ENCODE measurements around the gene PRKAR1B. TPM values are rescaled to one million over a fixed set of nuclear protein-coding genes. Genes with fewer than 3 reads are reported as not detected.
"Not testable (repeated sequence)": the region's sequence is repeated elsewhere in the genome, so short reads cannot be mapped to it uniquely, and the experiment has no call there.

The PRKAR1B gene
- total RNA-seq, 1 donor from 2014 or later = 16.5 TPM

DNA sequence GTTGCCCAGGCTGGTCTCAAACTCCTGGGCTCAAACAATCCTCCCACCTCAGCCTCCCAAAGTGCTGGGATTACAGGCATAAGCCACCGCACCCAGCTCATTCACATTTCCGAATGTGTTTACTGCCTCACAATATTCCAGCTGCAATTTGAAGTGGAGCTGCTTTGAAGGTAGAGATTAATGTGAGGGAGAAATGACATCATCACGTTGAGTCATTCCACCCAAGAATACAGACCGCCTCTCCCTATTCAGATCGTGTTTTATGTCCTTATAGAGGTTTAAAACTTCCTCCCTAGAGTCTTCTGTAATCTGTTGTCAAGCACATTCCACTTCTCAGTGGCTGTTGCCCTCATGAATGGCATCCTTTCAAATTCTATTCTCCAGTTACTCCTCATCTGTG is 107.0 kb downstream of the PRKAR1B start:
- intact Hi-C loops (cut with micrococcal nuclease) = no loop called here
- DNase-seq (no peak), ATAC-seq (no peak)

- no peak for DNase-seq
- intact Hi-C loops (cut with micrococcal nuclease) = no loop called here
- ATAC-seq = no peak
These were observed 107.7 kb downstream of the PRKAR1B start for GRCh38 chr7:619368-619840.

DNA sequence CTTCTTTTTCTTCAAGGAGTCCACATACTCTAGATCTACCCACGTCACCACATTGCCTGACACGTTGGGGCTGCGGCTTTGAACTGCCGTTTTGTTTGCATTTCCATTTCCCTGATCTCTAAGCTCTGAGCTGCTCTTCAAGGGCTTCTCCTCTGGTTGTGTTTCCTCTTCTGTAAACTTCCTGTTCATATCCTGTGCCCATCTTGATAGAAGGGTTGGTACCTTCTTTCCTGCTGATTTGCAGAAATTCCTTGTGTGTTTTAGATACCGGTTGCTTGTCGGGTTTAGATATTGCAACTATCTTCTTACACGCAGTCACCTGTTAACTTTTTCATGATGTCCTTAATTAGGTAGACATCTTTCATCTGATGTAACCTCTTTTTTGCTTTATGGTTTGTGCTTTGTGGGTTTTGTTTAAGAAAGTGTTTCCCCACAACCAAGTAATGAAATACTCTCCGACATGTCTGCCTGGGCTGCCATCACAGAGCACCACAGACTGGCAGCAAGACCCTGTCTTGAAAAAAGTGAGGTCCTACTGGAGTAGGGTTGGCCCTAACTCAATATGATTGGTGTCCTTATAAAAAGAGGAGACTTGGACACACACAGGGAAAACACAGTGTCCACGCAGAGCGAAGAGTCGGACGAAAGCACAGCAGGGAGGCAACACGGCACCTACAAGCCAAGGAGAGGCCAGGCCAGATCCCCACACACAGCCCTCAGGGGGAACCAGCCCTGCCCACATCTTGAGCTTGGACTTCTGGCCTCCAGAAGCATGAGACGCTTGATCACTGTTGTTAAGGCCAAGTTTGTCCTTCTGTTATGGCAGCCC is 108.3 kb downstream of the PRKAR1B start:
- no peak for DNase-seq
- no peak for ATAC-seq

DNA sequence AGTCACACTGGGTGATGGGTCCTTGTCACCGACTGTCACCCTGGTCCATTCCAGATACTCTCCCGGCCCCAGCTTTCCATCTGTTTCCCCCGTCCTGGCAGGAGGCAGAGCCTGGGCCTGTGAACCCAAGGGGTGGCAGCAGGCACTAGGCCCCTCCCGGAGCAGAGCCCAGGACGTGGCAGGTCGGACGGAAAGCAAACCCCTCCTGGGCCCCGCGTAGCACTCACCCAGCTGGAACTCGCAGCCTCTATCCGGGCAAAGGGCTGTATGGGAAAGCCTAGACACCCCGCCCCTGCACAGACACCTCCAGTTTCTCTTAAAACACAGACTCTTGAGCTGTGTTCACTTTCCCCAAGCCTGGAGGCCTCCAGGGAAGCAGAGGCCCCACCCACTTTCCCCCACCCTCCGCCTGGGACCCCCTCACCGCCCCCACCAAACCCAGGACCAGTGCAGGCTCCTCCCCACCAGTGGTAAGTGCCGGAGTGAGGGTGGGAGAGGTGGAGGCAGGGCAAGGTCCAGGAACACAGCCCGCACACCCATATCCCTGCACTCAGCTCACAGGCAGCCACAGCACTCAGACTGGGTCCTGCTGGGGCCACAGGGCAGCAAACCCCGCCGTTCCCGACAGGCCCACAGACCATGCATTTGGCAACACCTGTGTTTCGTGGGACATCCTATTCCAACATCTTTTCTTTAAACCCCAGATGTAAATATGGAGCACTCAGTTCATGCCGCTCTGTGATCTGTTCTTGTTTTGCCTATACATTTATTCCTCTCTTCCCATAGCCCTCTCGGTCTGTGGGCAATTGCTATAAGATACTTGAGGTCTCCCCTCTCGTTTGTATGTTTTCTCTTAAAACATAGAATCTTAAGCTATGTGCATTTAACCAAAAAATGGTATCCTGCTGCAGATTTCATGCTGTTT is 109.2 kb downstream of the PRKAR1B start:
- ATAC-seq = no peak
- DNase-seq = no peak
- intact Hi-C loops (cut with micrococcal nuclease) = no loop called here

More for the DNA sequence above, 108.3 kb downstream of the PRKAR1B start:
- intact Hi-C loops (cut with micrococcal nuclease) = no loop called here

DNA sequence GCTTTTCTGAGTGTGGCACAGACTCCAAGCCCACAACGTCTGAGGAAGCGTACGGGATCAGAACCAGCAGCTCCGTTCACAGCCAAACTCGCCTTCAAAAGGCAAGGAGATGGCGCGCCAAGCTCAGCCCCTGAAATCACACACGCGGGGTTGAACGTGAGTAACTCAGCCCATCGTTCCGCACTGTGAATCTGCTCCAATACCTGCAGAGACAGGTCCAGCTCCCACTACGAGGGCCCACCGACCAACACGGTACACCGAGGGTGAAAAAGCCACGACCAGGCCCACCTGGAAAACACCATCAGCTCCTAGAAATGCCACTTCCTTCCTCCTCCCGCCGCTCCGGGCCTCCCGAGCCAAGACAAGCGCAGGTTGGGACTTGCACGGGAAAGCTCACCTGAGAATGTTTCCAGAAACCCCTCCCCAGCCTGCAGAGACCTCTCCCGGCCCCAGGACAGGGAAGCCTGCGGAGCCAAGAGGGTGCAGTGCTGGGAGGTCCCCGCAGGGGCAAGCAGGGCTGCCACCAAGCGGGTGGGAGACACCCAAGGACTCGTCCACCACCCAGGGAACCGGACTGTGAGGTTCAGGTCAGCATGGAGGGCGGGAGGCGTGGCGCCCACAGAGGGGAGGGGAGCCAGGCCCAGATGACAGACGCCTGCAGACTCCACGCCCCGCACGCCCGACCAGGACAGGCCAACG is 113.5 kb downstream of the PRKAR1B start:
- intact Hi-C loops (cut with micrococcal nuclease) = no loop called here
- ATAC-seq = no peak
- peak; percentile 25 for DNase-seq

- ATAC-seq; intact Hi-C loops (cut with micrococcal nuclease); DNase-seq: not testable (repeated sequence)
These were observed 115.2 kb downstream of the PRKAR1B start for GRCh38 chr7:611837-612236.

DNA sequence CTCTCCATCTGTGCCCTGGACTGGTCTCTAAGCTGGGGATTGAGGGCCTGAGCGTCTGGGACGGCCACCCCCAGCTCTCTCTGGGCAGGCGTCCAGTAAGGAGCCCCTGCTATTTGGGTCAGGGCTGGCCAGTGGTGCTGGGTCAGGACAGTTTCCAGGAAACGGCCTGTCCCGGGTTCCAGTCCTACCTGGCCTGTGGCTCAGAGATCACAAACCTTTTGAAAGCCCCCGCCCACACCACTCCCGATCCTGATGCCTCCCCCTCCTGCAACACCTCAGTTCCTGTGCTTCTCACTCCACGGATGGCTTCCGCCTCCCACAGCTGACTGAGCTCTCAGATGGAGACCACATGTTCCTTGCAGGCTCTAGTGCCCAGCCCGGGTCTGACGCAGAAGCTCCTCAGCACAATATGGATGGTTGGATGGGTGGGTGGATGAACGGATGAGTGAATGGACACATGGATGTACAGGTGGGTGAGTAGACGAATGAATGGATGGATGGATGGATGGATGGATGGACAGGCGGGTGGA is 115.7 kb downstream of the PRKAR1B start:
- no peak for ATAC-seq
- no peak for DNase-seq
- intact Hi-C loops (cut with micrococcal nuclease) = no loop called here

GRCh38 chr7:610531-611280 is 116.4 kb downstream of the PRKAR1B start:
- ATAC-seq (peak; percentile 89), DNase-seq (peak; percentile 61)
- intact Hi-C loops (cut with micrococcal nuclease) = no loop called here

DNA sequence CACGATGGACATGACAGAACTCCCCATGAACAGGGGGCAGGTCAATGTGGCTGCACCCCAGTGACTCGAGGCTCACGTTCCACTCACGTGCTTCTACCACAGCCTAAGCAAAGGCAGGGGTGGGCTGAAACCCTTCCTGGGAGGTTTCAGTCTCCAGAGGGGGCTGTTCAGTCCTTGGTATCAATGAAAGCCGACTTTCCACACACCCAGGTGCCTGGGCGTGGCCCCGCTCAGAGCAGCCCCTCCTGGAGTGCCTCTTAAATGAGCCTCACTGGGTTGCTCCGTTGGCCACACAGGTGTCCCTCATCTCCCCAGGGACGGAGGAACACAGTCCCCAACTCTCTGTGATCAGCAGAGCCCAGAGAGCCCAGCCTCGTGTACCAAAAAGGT is 116.9 kb downstream of the PRKAR1B start:
- no peak for ATAC-seq
- no peak for DNase-seq
- intact Hi-C loops (cut with micrococcal nuclease) = no loop called here

DNA sequence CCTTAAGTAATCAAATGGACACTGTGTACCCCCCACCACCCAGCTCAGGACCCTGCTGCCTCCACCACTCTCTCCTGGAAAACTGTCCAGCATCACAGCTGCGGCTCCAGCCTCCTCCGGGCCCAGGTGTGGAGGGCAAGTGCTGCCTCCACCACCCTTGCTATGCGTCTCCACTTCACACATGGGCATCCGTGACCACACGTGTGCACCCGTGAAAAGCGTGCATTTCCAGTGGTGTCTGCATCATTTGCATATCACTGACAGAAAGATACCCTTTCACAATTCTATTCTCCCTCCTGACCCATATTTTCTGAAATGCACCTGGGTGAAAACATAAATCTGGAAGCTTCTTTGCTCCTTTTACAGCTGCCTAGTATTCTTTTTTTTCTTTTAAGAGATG is 117.7 kb downstream of the PRKAR1B start:
- DNase-seq = no peak
- intact Hi-C loops (cut with micrococcal nuclease) = no loop called here

GRCh38 chr7:608954-609353 is 118.1 kb downstream of the PRKAR1B start:
- no peak for ATAC-seq
- DNase-seq = no peak
- intact Hi-C loops (cut with micrococcal nuclease) = no loop called here

More for the DNA sequence above, 117.7 kb downstream of the PRKAR1B start:
- ATAC-seq = no peak

GRCh38 chr7:608361-608760 is 118.7 kb downstream of the PRKAR1B start:
- ATAC-seq (no peak), DNase-seq (no peak)
- intact Hi-C loops (cut with micrococcal nuclease) = no loop called here

DNA sequence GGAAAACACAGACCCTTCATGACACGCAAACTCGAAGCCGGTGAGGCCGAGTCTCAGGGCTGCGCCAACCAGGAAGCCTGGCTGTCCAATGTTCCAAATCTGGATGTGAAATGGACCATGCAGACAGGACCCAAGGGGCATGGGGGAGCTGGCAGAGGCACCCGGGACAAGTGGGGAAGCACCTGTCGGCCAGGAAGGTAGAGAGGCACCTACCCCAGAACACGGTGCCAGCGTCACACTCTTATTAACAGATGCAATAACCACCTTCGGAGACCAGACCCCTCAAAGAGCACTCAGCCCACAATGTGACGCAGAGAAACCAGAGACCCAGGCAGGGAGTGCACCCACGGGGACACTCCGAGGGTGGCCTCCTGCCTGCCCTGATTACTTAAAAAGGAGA is 119.1 kb downstream of the PRKAR1B start:
- intact Hi-C loops (cut with micrococcal nuclease) = no loop called here
- ATAC-seq (no peak), DNase-seq (no peak)

DNA sequence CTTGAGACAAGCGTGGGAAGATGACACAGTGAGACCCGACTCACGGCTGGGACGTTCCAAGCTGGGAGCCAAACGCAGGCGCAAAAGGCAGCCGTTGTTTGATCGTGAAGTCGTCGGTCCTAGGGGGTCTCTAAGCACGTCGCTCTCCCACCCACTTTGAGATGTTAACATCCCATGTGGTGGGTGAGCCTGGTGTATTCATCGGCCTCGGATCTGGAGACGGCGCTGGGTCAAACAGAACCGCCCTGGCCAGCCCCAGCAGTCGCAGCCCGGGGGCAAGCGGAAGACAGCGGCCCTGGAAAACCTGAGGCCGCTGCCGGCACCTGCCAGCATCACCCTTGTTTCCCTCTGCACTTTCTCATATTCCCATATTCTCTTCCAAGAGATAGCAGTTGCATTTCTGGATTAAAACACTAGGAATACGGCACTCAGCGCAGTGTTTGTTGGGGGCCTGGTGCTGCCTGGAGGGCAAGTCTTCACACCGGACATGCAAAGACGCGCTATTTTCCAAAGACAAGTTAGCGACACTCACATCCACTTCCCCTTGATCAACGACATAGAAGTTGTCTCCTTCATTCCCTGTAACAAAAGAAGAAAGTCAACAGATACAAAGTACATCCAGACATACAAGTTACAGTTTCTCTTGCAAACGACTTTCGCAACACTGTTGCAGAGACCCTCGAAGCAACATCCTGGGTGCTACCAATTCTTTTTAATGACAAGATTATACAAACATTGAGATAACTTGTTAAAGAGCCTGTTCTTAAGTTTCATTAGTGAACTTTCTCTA is 121.2 kb downstream of the PRKAR1B start:
- peak; percentile 25 for DNase-seq
- ATAC-seq = no peak
- intact Hi-C loops (cut with micrococcal nuclease) = no loop called here

- intact Hi-C loops (cut with micrococcal nuclease) = no loop called here
- DNase-seq (peak; percentile 24), ATAC-seq (no peak)
These were observed 122.1 kb downstream of the PRKAR1B start for GRCh38 chr7:604884-605531.

GRCh38 chr7:604001-604883 is 122.8 kb downstream of the PRKAR1B start:
- intact Hi-C loops (cut with micrococcal nuclease) = no loop called here
- DNase-seq = peak; percentile 87
- peak; percentile 88 for ATAC-seq

Data from left ventricle myocardium superior (tissue), 1 donor.